Stomach (tissue), 9 donors: ENCODE measurements around the gene TMED5. TPM values are rescaled to one million over a fixed set of nuclear protein-coding genes. Genes with fewer than 3 reads are reported as not detected.

Source experiments
- DNase-seq, 2 donors: peaks; one replicate each; pipeline versions ENCODE4 v3.0.0 to v3.0.0-alpha.2; 2013 to 2019
- H3K27ac ChIP-seq, 5 donors: fragments of 200-600 bp in 4 of 5; sonication (generic) in 4 of 5; one replicate each; pipeline ENCODE4 v1.5.1; 2013 to 2019; ENCODE audit warnings: mild to moderate bottlenecking in 1 of 5, moderate library complexity in 1 of 5
- H3K27me3 ChIP-seq, 3 donors: fragments of 200-600 bp; sonication (generic); one replicate each; pipeline ENCODE4 v1.5.1; 2017 to 2019; ENCODE audit warnings: mixed run types in 1 of 3
- H3K36me3 ChIP-seq, 4 donors: fragments of 200-600 bp; sonication (generic); 1 replicate in 3 of 4; 2 replicates in 1 of 4; pipeline ENCODE4 v1.5.1; 2016 to 2019
- H3K4me1 ChIP-seq, 4 donors: fragments of 200-600 bp; sonication (generic); one replicate each; pipeline ENCODE4 v1.5.1; 2016 to 2019
- H3K4me3 ChIP-seq, 4 donors: fragments of 200-600 bp; sonication (generic) in 3 of 4; one replicate each; pipeline ENCODE4 v1.5.1; 2016 to 2019; ENCODE audit warnings: mild to moderate bottlenecking in 1 of 4
- H3K9me3 ChIP-seq, 4 donors: fragments of 200-600 bp; sonication (generic); one replicate each; pipeline ENCODE4 v1.5.1; 2016 to 2019
- CTCF ChIP-seq, 7 experiments: fragments of 450-650 bp in 4 of 7; fragments of 200-600 bp in 3 of 7; sonication (generic) in 3 of 7; IDR thresholded peaks; one replicate each; pipeline ENCODE4 v1.5.1; 2016 to 2019; ENCODE audit warnings: antibody characterized with exemption in 7 of 7, control low read depth in 2 of 7, mild to moderate bottlenecking in 1 of 7
- EP300 ChIP-seq: sonication (generic); formaldehyde crosslinking; IDR thresholded peaks from one replicate; pipeline ENCODE4 v1.6.1; 2017; ENCODE audit warnings: antibody characterized with exemption
- POLR2A ChIP-seq, 4 donors: fragments of 450-650 bp; IDR thresholded peaks; one replicate each; pipeline ENCODE4 v1.6.1; 2016; ENCODE audit warnings: antibody characterized with exemption in 4 of 4, control low read depth in 2 of 4, mild to moderate bottlenecking in 1 of 4, moderate library complexity in 1 of 4
- POLR2AphosphoS5 ChIP-seq, 3 donors: sonication (generic); formaldehyde crosslinking; IDR thresholded peaks; one replicate each; pipeline ENCODE4 v1.6.1; 2016; ENCODE audit warnings: antibody characterized with exemption in 3 of 3
- WGBS, 5 donors: extraction: QIAGEN DNeasy Blood & Tissue Kit in 3 of 5; methylation state at CpG; one replicate each; pipeline versions ENCODE4 v1.1.5 to v1.1.7; 2013 to 2018; 5-methylcytosine and 5-hydroxymethylcytosine counted together
- intact Hi-C: fragments of 100-400 bp; cut with DNase I; formaldehyde crosslinking; loops from one replicate; pipeline ENCODE4 v1.15.1; 2023; ENCODE audit warnings: low total_unique reads
- polyA plus RNA-seq, 3 donors: library from polyadenylated mRNA; stranded (reverse); fragments of 200-250 nt; gene quantifications; one replicate each; pipeline ENCODE4 v1.2.3, GENCODE V29; 2013
- total RNA-seq, 5 donors: library from RNA; depleted of rRNA; stranded (reverse); fragments of >200 nt; gene quantifications; one replicate each; pipeline versions ENCODE4 v1.1.0 to v1.2.3, GENCODE V29; 2014 to 2016
- donor health status: healthy with polysubstance abuse.
- donor health status: Bipolar disorder and iron deficiency.
- donor health status: healthy.

TMED5 gene
- total and polyA plus RNA-seq, 8 donors: 8.2 to 85.6 (median 16.1) TPM

GRCh38 chr1:93154898-93155297 lies 25.3 kb downstream of the TMED5 start:
- no peak for TF ChIP-seq POLR2A (IDR thresholded peaks at IDR 0.05)
- no peak for TF ChIP-seq CTCF (IDR thresholded peaks at IDR 0.05)
- no peak for TF ChIP-seq EP300
- TF ChIP-seq POLR2AphosphoS5 (IDR thresholded peaks at IDR 0.05): no peak
- intact Hi-C loops: no loop called here
- Histone ChIP-seq H3K4me3 (no peak overlapping the region), H3K27ac (no peak overlapping the region), H3K36me3 (peaks cover 11 to 99% (median 93%) of the 10 kb centered on the region in 4 donors), H3K27me3 (no peaks in the 10 kb centered on the region), H3K9me3 (no peaks in the 10 kb centered on the region), H3K4me1 (peaks cover 0 to 4% (median 2%) of the 10 kb centered on the region in 4 donors)
- DNase-seq: no peak

GRCh38 chr1:93152835-93153234 lies 27.4 kb downstream of the TMED5 start:
- Histone ChIP-seq H3K4me3 (no peak overlapping the region), H3K4me1 (no peaks in the 10 kb centered on the region), H3K9me3 (no peaks in the 10 kb centered on the region), H3K27ac (no peak overlapping the region), H3K36me3 (peaks cover 5 to 93% (median 88%) of the 10 kb centered on the region in 4 donors), H3K27me3 (no peaks in the 10 kb centered on the region)
- TF ChIP-seq POLR2AphosphoS5 (IDR thresholded peaks at IDR 0.05) (no peak), POLR2A (IDR thresholded peaks at IDR 0.05) (no peak), EP300 (no peak), CTCF (IDR thresholded peaks at IDR 0.05) (no peak)
- 80 to 94% (median 86%) methylated on average over 2 of the region's 2 CpGs for WGBS, 5 donors
- DNase-seq: no peak
- intact Hi-C loops: no loop called here

GRCh38 chr1:93151474-93151873 lies 28.7 kb downstream of the TMED5 start:
- Histone ChIP-seq H3K9me3 (no peaks in the 10 kb centered on the region), H3K27ac (no peak overlapping the region), H3K36me3 (peaks cover 0 to 79% (median 74%) of the 10 kb centered on the region in 4 donors), H3K27me3 (no peaks in the 10 kb centered on the region), H3K4me1 (no peaks in the 10 kb centered on the region), H3K4me3 (no peak overlapping the region)
- TF ChIP-seq POLR2A (IDR thresholded peaks at IDR 0.05) (no peak), POLR2AphosphoS5 (IDR thresholded peaks at IDR 0.05) (no peak), CTCF (IDR thresholded peaks at IDR 0.05) (no peak), EP300 (no peak)
- intact Hi-C loops: no loop called here
- no peak for DNase-seq

- no peak overlapping the region for H3K27ac ChIP-seq
- no peaks in the 10 kb centered on the region for H3K27me3 ChIP-seq
- peaks cover 0 to 72% (median 67%) of the 10 kb centered on the region in 4 donors for H3K36me3 ChIP-seq
- DNase-seq: no peak
- no peaks in the 10 kb centered on the region for H3K9me3 ChIP-seq
- no peak overlapping the region for H3K4me3 ChIP-seq
- TF ChIP-seq POLR2A (IDR thresholded peaks at IDR 0.05) (no peak), POLR2AphosphoS5 (IDR thresholded peaks at IDR 0.05) (no peak), EP300 (no peak), CTCF (IDR thresholded peaks at IDR 0.05) (no peak)
- WGBS, 5 donors: 33 to 58% (median 41%) methylated on average over 1 of the region's 1 CpG
- no peaks in the 10 kb centered on the region for H3K4me1 ChIP-seq
- intact Hi-C loops: no loop called here
These were observed 29.5 kb downstream of the TMED5 start for GRCh38 chr1:93150729-93151128.
